ENCODE measurements around the gene RAP1GDS1.

GRCh38 chr4:98260047-98260578 lies 1.1 kb upstream of the RAP1GDS1 start:
- no peak for TF ChIP-seq POLR2A (IDR thresholded peaks at IDR 0.05; ENCODE audit: low read depth)
- TF ChIP-seq POLR2AphosphoS5 (IDR thresholded peaks at IDR 0.05): no peak

Data from esophagus muscularis mucosa (tissue), 2 donors.